ENCODE data around the gene FAM81A. TPM values are rescaled to one million over a fixed set of nuclear protein-coding genes. Genes with fewer than 3 reads are reported as not detected.

FAM81A gene
- total and polyA plus RNA-seq, 11 donors: 0.91 to 4.6 (median 3.2) TPM

DNA sequence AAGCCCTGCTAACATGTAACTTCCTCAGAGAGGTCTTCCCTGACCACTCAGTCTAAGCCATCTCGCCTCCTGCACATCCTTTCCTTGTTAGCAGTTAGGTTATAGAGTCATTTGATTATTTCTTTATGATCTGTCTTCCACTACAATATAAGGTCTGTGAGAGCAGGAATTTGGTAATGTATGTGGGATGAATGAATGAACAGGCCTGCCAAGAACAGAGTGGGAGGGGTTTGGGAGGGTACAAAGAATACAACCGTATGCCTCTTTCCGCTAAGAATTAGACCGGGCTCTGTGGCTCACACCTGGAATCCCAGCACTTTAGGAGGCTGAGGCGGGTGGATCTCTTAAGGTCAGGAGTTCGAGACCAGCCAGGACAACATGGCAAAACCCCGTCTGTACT lies 32.9 kb upstream of the FAM81A start:
- WGBS, 4 donors: 78 to 82% (median 79%) methylated on average over 7 of the region's 7 CpGs
- Histone ChIP-seq H3K36me3 (no peaks in the 10 kb centered on the region), H3K27me3 (no peaks in the 10 kb centered on the region), H3K27ac (no peak overlapping the region), H3K4me3 (no peak overlapping the region), H3K9me3 (no peaks in the 10 kb centered on the region), H3K4me1 (peaks cover 0 to 41% (median 0%) of the 10 kb centered on the region in 12 donors)
- ATAC-seq (no peak), DNase-seq (no peak)
- intact Hi-C loops (cut with DNase I): no loop called here
- no peak for TF ChIP-seq POLR2A (IDR thresholded peaks at IDR 0.05)
- TF ChIP-seq, protein P1, sequence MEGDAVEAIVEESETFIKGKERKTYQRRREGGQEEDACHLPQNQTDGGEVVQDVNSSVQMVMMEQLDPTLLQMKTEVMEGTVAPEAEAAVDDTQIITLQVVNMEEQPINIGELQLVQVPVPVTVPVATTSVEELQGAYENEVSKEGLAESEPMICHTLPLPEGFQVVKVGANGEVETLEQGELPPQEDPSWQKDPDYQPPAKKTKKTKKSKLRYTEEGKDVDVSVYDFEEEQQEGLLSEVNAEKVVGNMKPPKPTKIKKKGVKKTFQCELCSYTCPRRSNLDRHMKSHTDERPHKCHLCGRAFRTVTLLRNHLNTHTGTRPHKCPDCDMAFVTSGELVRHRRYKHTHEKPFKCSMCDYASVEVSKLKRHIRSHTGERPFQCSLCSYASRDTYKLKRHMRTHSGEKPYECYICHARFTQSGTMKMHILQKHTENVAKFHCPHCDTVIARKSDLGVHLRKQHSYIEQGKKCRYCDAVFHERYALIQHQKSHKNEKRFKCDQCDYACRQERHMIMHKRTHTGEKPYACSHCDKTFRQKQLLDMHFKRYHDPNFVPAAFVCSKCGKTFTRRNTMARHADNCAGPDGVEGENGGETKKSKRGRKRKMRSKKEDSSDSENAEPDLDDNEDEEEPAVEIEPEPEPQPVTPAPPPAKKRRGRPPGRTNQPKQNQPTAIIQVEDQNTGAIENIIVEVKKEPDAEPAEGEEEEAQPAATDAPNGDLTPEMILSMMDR (IDR thresholded peaks at IDR 0.05): no peak

DNA sequence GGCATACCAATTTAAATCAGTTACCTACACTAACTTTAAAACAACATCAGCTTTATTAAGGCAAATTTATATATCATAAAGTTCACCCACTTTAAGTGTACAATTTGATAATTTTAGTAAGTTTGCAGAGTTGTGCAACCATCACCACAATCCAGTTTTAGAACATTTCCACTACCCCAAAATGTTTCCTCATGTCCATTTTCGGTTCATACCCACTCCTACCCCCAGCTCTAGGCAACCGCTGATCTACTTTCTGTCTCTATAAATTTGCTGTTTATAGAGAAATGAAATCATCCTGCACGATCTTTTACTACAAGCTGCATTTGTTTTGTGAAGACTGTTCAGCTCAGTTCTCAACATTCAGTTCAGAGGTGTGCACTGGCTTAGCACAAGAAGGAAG lies 31.5 kb upstream of the FAM81A start:
- intact Hi-C loops (cut with DNase I): no loop called here
- no peak for DNase-seq
- WGBS, 4 donors: 60 to 75% (median 66%) methylated on average over 3 of the region's 3 CpGs
- Histone ChIP-seq H3K27ac (no peak overlapping the region), H3K4me3 (no peak overlapping the region), H3K27me3 (no peaks in the 10 kb centered on the region), H3K36me3 (no peaks in the 10 kb centered on the region), H3K9me3 (no peaks in the 10 kb centered on the region), H3K4me1 (peaks cover 0 to 39% (median 0%) of the 10 kb centered on the region in 12 donors)
- TF ChIP-seq POLR2A (IDR thresholded peaks at IDR 0.05): no peak
- TF ChIP-seq, protein P1 (IDR thresholded peaks at IDR 0.05): no peak
- peak in 1 of 4 donors; percentile 28 for ATAC-seq

DNA sequence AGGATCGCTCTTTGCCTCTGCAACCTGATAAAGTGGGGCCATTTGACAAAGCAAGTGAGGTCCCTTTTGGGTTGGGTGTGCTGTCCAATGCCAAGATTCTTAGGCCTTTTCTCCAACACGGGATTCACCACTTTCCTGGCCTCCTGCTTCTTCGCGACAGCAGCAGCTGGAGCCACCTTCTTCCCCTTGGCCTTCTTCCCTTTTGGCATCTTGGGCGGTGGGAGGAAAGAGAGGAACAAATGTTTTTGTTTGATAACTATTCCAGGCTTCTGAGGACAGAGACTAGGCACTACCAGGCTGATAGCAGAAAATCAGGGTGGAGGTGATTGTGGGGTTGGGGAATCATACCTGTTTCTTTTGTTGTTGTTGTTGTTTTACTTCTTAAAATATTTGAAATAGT lies 30.0 kb upstream of the FAM81A start:
- Histone ChIP-seq H3K27ac (no peak overlapping the region), H3K9me3 (no peaks in the 10 kb centered on the region), H3K4me1 (peaks cover 0 to 39% (median 0%) of the 10 kb centered on the region in 12 donors), H3K4me3 (no peak overlapping the region), H3K27me3 (no peaks in the 10 kb centered on the region), H3K36me3 (no peaks in the 10 kb centered on the region)
- intact Hi-C loops (cut with DNase I): no loop called here
- ATAC-seq: no peak
- 53 to 70% (median 62%) methylated on average over 4 to 5 of the region's 5 CpGs for WGBS, 4 donors
- no peak for TF ChIP-seq POLR2A (IDR thresholded peaks at IDR 0.05)
- DNase-seq: no peak

DNA sequence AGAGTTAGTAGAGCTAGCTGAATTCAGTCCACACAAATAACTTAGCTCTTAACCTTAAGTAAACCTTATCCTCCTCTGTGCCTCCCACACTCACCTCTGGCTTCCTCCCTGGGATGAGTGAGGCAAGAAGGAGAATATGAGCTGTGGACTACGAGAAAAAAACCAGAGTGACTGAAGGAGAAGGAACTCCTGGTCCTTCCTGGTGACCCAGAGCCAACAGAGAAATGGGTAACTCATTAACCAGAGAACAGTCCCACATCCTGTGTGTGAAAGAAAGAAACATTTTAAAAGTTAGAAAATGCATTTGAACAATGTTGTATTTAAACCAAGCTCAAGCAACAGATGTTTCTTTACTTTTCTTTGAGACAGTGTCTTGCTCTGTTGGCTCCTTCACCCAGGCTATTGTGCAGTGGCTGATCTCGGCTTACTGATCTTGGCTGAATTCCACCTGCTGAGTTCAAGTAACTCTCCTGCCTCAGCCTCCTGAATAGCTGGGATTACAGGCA lies 27.5 kb upstream of the FAM81A start:
- Histone ChIP-seq H3K36me3 (no peaks in the 10 kb centered on the region), H3K27ac (peak overlapping the region in 1 of 12 donors; percentile 11), H3K4me1 (peaks cover 0 to 39% (median 0%) of the 10 kb centered on the region in 12 donors), H3K4me3 (no peak overlapping the region), H3K27me3 (no peaks in the 10 kb centered on the region), H3K9me3 (no peaks in the 10 kb centered on the region)
- TF ChIP-seq, protein P1 (IDR thresholded peaks at IDR 0.05): no peak
- no peak for TF ChIP-seq POLR2A (IDR thresholded peaks at IDR 0.05)
- WGBS, 4 donors: 30 to 46% (median 35%) methylated on average over 2 of the region's 2 CpGs
- no peak for DNase-seq
- intact Hi-C loops (cut with DNase I): loop anchor here in 1 of 10 donors (10.0 kb wide), 1 partner anchor 236 kb away; no protein-coding TSS in a partner anchor
- ATAC-seq: peak in 1 of 4 donors; percentile 73

DNA sequence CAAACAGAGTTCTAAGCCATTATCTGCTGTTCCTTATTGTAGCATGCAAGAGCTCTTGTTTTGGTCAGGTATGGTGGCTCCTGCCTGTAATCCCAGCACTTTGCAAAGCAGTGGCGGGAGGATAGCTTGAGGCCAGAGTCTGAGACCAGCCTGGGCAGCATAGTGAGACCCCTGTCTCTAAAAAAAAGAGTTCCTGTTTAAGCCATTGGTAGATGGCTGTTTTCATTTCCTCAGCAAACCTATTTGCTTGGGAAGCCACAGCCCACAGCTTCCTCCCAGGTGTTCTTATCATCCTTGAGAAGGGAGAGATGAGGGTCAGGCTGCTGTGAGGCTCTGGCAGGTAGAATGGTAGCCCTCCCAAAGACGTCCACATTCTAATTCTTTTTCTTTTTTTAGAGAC lies 24.4 kb upstream of the FAM81A start:
- Histone ChIP-seq H3K36me3 (no peaks in the 10 kb centered on the region), H3K27me3 (no peaks in the 10 kb centered on the region), H3K9me3 (no peaks in the 10 kb centered on the region), H3K4me1 (peaks cover 0 to 20% (median 0%) of the 10 kb centered on the region in 12 donors), H3K27ac (no peak overlapping the region), H3K4me3 (no peak overlapping the region)
- TF ChIP-seq POLR2A (IDR thresholded peaks at IDR 0.05): no peak
- TF ChIP-seq, protein P1 (IDR thresholded peaks at IDR 0.05): no peak
- DNase-seq (no peak), ATAC-seq (no peak)
- WGBS, 4 donors: 65 to 83% (median 73%) methylated on average over 2 of the region's 2 CpGs
- intact Hi-C loops (cut with DNase I): loop anchor here in 1 of 10 donors (10.0 kb wide), 1 partner anchor 239 kb away; no protein-coding TSS in a partner anchor

All from heart left ventricle (tissue), 16 donors.